ENCODE measurements around the gene USH1C. TPM values are rescaled to one million over a fixed set of nuclear protein-coding genes. Genes with fewer than 3 reads are reported as not detected.
A peak's percentile ranks its signal among the peaks of the same experiment; 100 is the strongest.

Gene USH1C
- total and polyA plus RNA-seq, 9 of the 15 experiments (the other 6 are each of a cell fraction or from before 2014, with no cell fraction given), result 0.04 TPM; not detected in 8

- TF ChIP-seq TFAP4 (CRISPR knock-in tag; IDR thresholded peaks at IDR 0.05; ENCODE audit: borderline replicate concordance) (no peak), ZKSCAN8 (CRISPR knock-in tag; IDR thresholded peaks at IDR 0.05) (no peak), ATF1 (CRISPR knock-in tag; IDR thresholded peaks at IDR 0.05) (no peak), ATF1 (tag; IDR thresholded peaks at IDR 0.05) (no peak), ARID4B (CRISPR knock-in tag; IDR thresholded peaks at IDR 0.05) (no peak), NFRKB (IDR thresholded peaks at IDR 0.05; ENCODE audit: low read depth) (no peak), RBM25 (IDR thresholded peaks at IDR 0.05; ENCODE audit: low read depth, low read length, severe bottlenecking) (peak; percentile 89), PTTG1 (tag; IDR thresholded peaks at IDR 0.05; ENCODE audit: low read depth) (no peak), MNT (conservative IDR thresholded peaks at IDR 0.05) (no peak), TGIF2 (CRISPR knock-in tag; IDR thresholded peaks at IDR 0.05) (no peak), ZNF76 (CRISPR knock-in tag; IDR thresholded peaks at IDR 0.05; ENCODE audit: borderline replicate concordance) (no peak), KDM1A (IDR thresholded peaks at IDR 0.05) (peak in 1 of 2 experiments; percentile 39; a peak in 1 of 4 replicates), YY1 (IDR thresholded peaks at IDR 0.05; ENCODE audit: borderline replicate concordance in 1 of 3, control insufficient read depth in 1 of 3, extremely low read depth in 1 of 3, insufficient read depth in 3 of 3, insufficient read length in 1 of 3, insufficient replicate concordance in 2 of 3, low read depth in 1 of 3, low read length in 2 of 3) (no peak), ELK1 (CRISPR knock-in tag; IDR thresholded peaks at IDR 0.05) (no peak), BCOR (IDR thresholded peaks at IDR 0.05) (peak; percentile 76), POLR2AphosphoS2 (IDR thresholded peaks at IDR 0.05; ENCODE audit: low read length) (no peak), ZFP36 (IDR thresholded peaks at IDR 0.05; ENCODE audit: low read depth, low read length, partially characterized antibody) (peak; percentile 75), SP2 (IDR thresholded peaks at IDR 0.05; ENCODE audit: extremely low read depth, low read depth, low read length, poor library complexity, severe bottlenecking) (no peak), ZNF347 (CRISPR knock-in tag; IDR thresholded peaks at IDR 0.05; ENCODE audit: low read depth) (no peak)
Measured at GRCh38 chr11:17512101-17512500, 32.1 kb downstream of the USH1C start (continued).
